22Rv1 (cell line): ENCODE data around the gene PRR5.

Experiments used
- H3K27ac ChIP-seq: fragments of 450-650 bp; 2 replicates; pipeline ENCODE4 v1.5.1; 2017
- ZFX ChIP-seq: fragments of 450-650 bp; IDR thresholded peaks from 2 replicates; pipeline ENCODE4 v1.6.1; 2017; ENCODE audit warnings: antibody characterized with exemption, borderline replicate concordance
- TF ChIP-seq, protein P1 (sequence below): fragments of 450-650 bp; IDR thresholded peaks from 2 replicates; pipeline ENCODE4 v1.5.1; 2017; ENCODE audit warnings: mild to moderate bottlenecking

Gene PRR5

DNA sequence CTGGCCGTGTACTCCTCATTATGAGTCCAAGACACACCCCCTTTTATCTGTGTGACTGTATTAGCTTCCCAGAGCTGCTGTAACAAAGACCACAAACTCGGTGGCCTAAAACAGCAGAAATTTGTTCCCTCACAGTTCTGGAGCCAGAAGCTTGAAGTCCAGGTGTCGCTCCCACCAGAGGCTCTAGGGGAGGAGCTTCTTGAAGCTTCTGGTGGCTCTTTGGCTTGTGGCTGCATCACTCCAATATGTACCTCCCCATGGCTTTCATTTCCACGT lies 3.0 kb downstream of the PRR5 start:
- TF ChIP-seq ZFX, result no peak
- TF ChIP-seq, protein P1, sequence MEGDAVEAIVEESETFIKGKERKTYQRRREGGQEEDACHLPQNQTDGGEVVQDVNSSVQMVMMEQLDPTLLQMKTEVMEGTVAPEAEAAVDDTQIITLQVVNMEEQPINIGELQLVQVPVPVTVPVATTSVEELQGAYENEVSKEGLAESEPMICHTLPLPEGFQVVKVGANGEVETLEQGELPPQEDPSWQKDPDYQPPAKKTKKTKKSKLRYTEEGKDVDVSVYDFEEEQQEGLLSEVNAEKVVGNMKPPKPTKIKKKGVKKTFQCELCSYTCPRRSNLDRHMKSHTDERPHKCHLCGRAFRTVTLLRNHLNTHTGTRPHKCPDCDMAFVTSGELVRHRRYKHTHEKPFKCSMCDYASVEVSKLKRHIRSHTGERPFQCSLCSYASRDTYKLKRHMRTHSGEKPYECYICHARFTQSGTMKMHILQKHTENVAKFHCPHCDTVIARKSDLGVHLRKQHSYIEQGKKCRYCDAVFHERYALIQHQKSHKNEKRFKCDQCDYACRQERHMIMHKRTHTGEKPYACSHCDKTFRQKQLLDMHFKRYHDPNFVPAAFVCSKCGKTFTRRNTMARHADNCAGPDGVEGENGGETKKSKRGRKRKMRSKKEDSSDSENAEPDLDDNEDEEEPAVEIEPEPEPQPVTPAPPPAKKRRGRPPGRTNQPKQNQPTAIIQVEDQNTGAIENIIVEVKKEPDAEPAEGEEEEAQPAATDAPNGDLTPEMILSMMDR, result no peak

DNA sequence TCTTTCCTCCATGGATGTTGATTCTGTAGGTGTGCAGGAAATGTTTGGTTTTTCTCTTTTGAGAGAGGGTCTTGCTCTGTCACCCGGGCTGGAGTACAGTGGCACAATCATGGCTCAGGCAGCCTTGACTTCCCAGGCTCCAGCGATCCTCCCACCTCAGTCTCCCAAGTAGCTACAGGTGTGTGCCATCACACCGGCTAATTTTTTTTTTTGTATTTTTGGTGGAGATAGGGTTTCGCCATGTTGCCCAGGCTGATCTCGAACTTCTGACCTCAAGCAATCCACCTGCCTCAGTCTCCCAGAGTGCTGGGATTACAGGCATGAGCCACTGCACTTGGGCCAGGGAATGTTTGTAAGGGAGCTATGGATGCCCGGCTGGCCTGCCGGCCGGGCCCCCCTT lies 4.5 kb downstream of the PRR5 start:
- TF ChIP-seq, protein P1, result no peak
- no peak for TF ChIP-seq ZFX
- H3K27ac ChIP-seq, result no peak overlapping the region

More for the DNA sequence above, 3.0 kb downstream of the PRR5 start:
- no peak overlapping the region for H3K27ac ChIP-seq

DNA sequence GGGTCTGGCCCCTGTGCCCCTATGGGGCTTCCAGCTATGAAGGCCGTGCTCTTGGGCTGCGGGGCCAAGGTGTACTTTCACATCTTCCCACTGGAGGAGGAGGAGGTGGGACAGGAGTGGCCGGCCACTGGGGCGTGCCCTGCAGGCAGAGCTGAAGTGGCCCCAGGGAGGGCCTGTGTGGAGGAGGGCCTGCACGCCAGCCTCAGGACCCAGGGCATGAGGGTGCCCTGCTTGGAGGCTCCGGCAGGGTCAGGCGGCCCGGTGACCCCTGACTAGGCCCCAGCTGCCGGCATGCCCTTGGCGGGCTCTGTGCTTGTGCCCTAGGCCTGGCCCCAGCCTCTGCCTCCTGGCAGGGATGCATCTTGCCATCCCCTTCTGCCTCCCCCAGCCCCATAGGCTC lies 5.2 kb downstream of the PRR5 start:
- TF ChIP-seq, protein P1, result no peak
- no peak for TF ChIP-seq ZFX
- H3K27ac ChIP-seq, result no peak overlapping the region

DNA sequence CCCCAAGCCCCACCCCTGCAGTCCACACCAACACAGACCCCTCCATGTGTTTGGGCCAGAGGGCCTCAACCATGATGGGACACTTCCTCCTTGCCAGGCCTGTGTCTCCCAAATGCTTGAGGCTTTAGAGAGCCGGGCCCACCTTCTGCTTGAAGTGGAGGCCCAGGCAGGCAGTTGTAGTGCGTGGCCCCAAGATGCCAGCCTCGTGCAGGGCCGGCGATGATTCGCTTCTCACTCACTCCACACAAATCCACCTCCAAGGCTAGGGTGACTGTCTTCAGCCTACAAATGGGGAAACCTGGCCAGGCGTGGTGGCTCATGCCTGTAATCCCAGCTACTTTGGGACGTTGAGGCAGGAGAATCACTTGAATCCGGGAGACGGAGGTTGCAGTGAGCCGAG lies 5.7 kb downstream of the PRR5 start:
- H3K27ac ChIP-seq, result no peak overlapping the region
- TF ChIP-seq, protein P1, result no peak
- no peak for TF ChIP-seq ZFX

DNA sequence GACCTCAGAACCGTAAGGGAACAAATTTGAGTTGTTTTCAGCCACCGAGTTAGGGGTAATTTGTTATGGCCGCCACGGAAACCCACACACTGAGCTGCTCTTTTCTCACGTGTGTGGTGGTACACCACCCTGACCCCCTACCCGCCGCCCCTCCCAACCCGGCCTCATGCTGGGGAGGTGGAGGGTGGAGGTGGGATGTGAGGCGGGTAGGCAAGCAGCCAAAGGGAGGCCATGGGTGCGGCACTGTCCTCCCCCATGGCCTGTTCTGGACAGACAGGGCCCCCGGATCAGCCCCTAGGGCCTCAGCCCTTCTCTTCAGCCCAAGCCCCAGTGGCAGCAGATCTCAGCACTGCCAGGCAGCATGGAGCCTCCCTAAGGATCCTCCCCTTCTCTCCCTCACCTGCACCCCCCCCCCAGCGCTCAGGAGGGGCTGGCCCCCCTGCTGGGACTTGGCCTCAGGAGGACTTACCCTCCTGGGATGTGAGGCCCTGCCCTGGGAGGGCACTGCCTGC lies 7.9 kb downstream of the PRR5 start:
- no peak overlapping the region for H3K27ac ChIP-seq
- no peak for TF ChIP-seq ZFX
- TF ChIP-seq, protein P1, result no peak

DNA sequence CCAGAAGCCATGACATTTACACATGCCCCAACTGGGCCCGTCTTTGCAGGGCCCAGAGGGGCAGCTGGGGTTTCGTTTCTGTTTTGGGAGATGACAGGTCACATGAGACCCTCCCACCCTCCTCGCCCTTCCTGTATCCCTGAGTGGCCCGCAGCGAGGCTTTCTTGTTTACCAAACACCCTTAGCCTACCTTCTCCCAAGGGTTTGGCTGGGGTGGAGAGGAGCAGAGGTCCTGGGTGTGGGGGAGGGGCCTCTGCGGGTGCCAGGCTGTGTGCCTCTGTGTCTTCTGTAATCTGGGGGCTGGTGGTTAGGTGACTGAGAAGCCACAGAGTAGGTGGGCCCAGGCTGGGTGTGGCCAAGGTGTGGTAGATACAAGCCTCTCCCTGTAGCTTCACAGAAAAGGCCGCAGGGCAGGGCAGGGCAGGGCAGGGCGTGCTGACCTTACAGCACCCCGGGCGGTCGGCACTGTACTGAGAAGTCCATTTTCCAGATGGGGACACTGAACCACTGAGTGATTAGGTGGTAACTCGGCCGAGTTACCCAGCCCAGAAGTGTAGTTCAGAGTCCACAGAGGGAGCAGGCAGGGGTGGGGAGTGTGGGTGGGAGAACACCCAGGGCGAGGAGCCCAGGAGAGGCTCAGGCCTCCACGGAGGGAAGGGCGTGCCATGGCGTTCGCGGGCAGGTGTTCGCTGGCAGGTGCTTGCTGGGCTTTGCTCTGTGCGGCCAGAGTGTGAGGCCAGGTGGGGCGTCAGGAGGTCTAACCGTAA lies 8.7 kb downstream of the PRR5 start:
- H3K27ac ChIP-seq, result no peak overlapping the region
- TF ChIP-seq ZFX, result no peak
- TF ChIP-seq, protein P1, result no peak

DNA sequence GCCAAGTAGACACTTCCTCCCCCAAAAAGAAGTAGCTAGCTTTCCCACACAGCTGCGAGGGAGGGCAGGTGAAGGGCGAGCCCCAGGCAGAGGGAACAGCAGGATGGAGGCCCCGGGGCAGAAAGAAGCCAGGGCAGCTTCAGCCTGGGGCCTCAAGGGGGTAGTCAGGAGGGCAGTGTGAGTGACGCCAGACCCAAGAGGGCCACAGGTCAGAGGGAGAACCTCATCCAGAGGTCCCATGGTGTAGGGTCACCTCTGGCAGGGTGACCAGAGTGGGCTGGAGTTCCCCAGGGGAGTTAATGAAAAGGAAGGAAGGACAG lies 9.2 kb downstream of the PRR5 start:
- no peak overlapping the region for H3K27ac ChIP-seq
- TF ChIP-seq, protein P1, result no peak
- TF ChIP-seq ZFX, result no peak
